Activated naive CD4-positive, alpha-beta T cell treated with anti-CD3 and anti-CD28 coated beads for 36 hours (primary cell): ENCODE data around the gene CUBN. TPM values are rescaled to one million over a fixed set of nuclear protein-coding genes. Genes with fewer than 3 reads are reported as not detected.

Experiments used
- CTCF ChIA-PET: fragments of 350-600 bp; sonication (Branson Sonifier 250); formaldehyde crosslinking; loops from one replicate; lab custom pipeline; 2021; ENCODE audit warnings: antibody characterized with exemption; lab: Charles Lee
- DNase-seq: peaks from one replicate; pipeline ENCODE4 v3.0.0-alpha.2; 2020
- H3K27ac Mint-ChIP-seq: one replicate; pipeline ENCODE4 v1.8.0; 2021; ENCODE audit warnings: mild to moderate bottlenecking, mixed read lengths
- H3K27me3 Mint-ChIP-seq: one replicate; pipeline ENCODE4 v1.8.0; 2021; ENCODE audit warnings: low read depth, mixed read lengths
- H3K36me3 Mint-ChIP-seq: one replicate; pipeline ENCODE4 v1.8.0; 2021; ENCODE audit warnings: low read depth, mixed read lengths
- H3K4me1 Mint-ChIP-seq: one replicate; pipeline ENCODE4 v1.8.0; 2021; ENCODE audit warnings: low read depth, mixed read lengths
- H3K4me3 Mint-ChIP-seq: one replicate; pipeline ENCODE4 v1.8.0; 2021; ENCODE audit warnings: mild to moderate bottlenecking, moderate library complexity, mixed read lengths
- H3K9me3 Mint-ChIP-seq: one replicate; pipeline ENCODE4 v1.8.0; 2021; ENCODE audit warnings: mixed read lengths
- intact Hi-C: fragments of 100-400 bp; cut with micrococcal nuclease; formaldehyde crosslinking; loops from one replicate; pipeline ENCODE4 v1.15.1; 2023
- total RNA-seq, 2 experiments: library from RNA; stranded (reverse); gene quantifications; one replicate each; pipeline ENCODE4 v1.2.3, GENCODE V29; 2021

The CUBN gene
- total RNA-seq, 2 experiments from 2014 or later, result 0.37 to 0.41 TPM

DNA sequence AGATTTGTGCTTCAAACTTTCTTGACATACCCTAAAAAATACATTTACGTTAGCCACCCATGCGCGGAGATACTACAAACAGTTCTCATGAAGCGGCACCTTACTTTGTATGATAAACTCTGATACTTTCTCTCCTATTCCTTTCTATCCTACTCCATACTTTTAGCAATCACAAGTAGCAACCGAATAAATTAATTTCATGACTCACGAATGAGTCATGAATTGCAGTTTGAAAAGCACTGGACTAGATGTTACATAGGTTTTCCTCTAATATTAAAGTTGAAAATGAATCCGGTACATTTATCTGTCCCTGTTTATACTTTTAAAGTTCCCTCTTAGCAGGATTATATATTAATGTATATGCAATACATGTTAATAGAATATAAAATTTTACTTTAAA lies 67.6 kb downstream of the CUBN start:
- intact Hi-C loops, result no loop called here

DNA sequence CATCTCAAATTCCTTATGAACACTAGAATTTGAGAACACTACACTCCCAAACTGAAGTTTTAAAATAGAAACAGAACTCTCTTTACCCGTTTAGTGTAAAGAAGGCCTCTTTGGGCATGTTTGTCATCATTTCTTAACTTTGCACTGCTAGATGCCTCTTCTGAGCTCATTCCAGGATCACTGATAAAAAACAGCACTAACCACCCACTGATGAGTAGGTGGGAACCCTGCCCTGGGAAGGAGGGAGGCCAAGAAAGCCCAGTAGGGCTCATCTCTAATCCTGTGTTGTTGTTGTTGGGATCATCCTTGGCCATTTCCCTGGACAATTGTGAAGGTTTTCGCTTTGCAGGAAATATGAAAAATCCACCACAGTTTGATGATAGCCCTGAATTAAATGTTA lies 68.2 kb downstream of the CUBN start:
- no peak overlapping the region for H3K4me3 Mint-ChIP-seq
- CTCF ChIA-PET, result interaction anchor here (0.6 kb wide), 1 partner anchor 91 kb away, joined by 4 read pairs; no protein-coding TSS in a partner anchor
- no peak for DNase-seq
- no peaks in the 10 kb centered on the region for H3K9me3 Mint-ChIP-seq
- intact Hi-C loops, result loop anchor here (2.0 kb wide), 1 partner anchor 31 kb away; no protein-coding TSS in a partner anchor
- H3K27ac Mint-ChIP-seq, result no peak overlapping the region
- H3K36me3 Mint-ChIP-seq, result peaks cover 2% of the 10 kb centered on the region
- no peaks in the 10 kb centered on the region for H3K27me3 Mint-ChIP-seq
- peaks cover 37% of the 10 kb centered on the region for H3K4me1 Mint-ChIP-seq

More for the DNA sequence above, 67.6 kb downstream of the CUBN start:
- no peaks in the 10 kb centered on the region for H3K27me3 Mint-ChIP-seq
- H3K4me3 Mint-ChIP-seq, result no peak overlapping the region
- peaks cover 1% of the 10 kb centered on the region for H3K36me3 Mint-ChIP-seq
- H3K27ac Mint-ChIP-seq, result no peak overlapping the region
- no peaks in the 10 kb centered on the region for H3K9me3 Mint-ChIP-seq
- H3K4me1 Mint-ChIP-seq, result peaks cover 43% of the 10 kb centered on the region
- DNase-seq, result no peak
- CTCF ChIA-PET, result no interaction called here

DNA sequence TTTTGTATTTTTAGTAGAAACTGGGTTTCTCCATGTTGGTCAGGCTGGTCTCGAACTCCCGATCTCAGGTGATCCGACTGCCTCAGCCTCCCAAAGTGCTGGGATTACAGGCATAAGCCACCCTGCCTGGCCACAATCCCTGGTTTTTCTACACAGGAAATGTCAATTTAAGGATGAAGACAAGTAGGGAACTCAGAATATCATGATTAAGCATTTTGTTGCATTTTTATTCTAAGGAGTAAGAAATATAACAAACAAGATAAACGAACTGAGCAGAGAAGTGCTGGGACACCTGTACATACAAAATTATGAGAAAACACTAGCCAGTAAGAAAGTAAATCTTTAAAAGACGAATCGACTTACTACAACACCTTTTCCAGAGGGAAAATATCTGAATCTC lies 69.3 kb downstream of the CUBN start:
- intact Hi-C loops, result loop anchor here (2.0 kb wide), 1 partner anchor 29 kb away; no protein-coding TSS in a partner anchor
- peaks cover 2% of the 10 kb centered on the region for H3K36me3 Mint-ChIP-seq
- peaks cover 34% of the 10 kb centered on the region for H3K4me1 Mint-ChIP-seq
- CTCF ChIA-PET, result no interaction called here
- H3K27ac Mint-ChIP-seq, result no peak overlapping the region
- no peak overlapping the region for H3K4me3 Mint-ChIP-seq
- no peaks in the 10 kb centered on the region for H3K27me3 Mint-ChIP-seq
- H3K9me3 Mint-ChIP-seq, result no peaks in the 10 kb centered on the region
- no peak for DNase-seq

DNA sequence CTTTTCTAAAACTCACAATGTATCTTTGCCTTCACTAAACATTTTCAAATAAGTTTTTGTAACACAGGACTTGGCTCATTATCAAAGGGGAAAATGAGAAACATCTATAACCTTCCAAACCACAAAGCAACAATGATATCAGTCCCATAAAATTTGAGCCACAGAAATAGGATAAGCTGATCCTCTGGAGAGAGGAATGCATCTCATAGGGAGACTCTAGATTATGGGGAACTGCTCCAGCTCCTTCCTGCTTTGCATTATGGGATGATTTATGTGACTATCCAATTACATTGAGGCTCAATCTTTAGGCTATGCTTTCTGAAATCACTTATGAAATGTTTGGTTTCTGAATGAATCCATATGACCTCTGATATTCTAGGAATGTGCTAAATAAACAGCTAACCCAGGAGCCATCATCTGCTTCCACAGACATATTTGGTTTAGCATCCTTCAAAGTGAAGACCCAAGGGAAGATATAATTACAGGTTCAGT lies 70.4 kb downstream of the CUBN start:
- peaks cover 34% of the 10 kb centered on the region for H3K4me1 Mint-ChIP-seq
- CTCF ChIA-PET, result no interaction called here
- intact Hi-C loops, result no loop called here
- no peaks in the 10 kb centered on the region for H3K9me3 Mint-ChIP-seq
- no peak overlapping the region for H3K4me3 Mint-ChIP-seq
- H3K27ac Mint-ChIP-seq, result no peak overlapping the region
- peaks cover 2% of the 10 kb centered on the region for H3K36me3 Mint-ChIP-seq
- no peaks in the 10 kb centered on the region for H3K27me3 Mint-ChIP-seq
- no peak for DNase-seq

DNA sequence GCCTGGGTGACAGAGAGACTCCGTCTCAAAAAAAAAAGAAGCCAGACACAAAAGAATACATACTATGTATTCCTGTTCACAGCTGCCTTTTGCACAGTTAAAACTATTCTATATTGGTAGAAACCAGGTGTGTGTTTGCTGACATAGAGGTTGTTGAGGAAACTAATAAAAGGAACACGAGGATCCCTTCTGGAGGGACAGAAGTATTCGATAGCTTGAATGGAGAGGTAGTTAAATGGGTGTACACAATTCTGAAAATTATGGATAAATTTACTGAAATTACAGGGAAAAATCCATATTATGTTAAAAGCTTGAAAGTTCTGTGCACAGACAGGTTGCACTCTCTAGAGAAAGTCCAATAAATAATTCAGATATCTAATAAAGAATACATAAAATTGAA lies 71.5 kb downstream of the CUBN start:
- no peaks in the 10 kb centered on the region for H3K9me3 Mint-ChIP-seq
- CTCF ChIA-PET, result interaction anchor here (0.6 kb wide), 1 partner anchor 21 kb away, joined by 3 read pairs; no protein-coding TSS in a partner anchor
- no peak overlapping the region for H3K4me3 Mint-ChIP-seq
- DNase-seq, result no peak
- H3K27ac Mint-ChIP-seq, result no peak overlapping the region
- intact Hi-C loops, result no loop called here
- peaks cover 31% of the 10 kb centered on the region for H3K4me1 Mint-ChIP-seq
- peaks cover 2% of the 10 kb centered on the region for H3K36me3 Mint-ChIP-seq
- no peaks in the 10 kb centered on the region for H3K27me3 Mint-ChIP-seq

DNA sequence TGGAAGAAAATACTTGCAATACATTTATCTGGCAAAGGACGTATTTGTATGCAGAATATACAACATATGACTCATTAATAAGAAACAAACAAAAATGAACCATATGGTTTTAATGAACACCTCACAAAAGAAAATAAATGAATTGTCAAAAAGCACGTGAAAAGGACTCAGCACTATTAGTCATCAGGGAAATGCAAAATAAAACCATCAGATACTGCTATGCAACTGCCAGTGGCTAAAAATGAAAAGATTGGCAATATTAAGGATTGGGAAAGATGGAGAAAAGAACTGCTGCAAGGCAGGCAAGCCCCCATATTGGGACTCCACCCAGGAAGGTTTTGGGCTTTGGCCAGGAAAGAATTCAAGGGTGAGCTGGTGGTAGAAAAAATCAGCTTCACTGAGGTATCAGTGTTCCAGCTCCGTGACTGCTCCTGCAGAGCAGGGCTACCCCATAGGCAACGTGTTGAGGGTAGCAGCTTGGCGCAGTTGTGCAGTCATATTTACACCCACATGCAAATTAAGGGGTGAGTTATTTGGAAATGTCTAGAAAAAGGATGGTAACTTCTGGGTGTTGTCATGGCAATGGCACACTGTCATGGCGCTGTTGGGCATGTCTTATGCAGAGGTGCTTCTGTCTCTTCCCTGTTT lies 72.7 kb downstream of the CUBN start:
- DNase-seq, result no peak
- intact Hi-C loops, result no loop called here
- H3K27ac Mint-ChIP-seq, result no peak overlapping the region
- peaks cover 20% of the 10 kb centered on the region for H3K4me1 Mint-ChIP-seq
- H3K27me3 Mint-ChIP-seq, result no peaks in the 10 kb centered on the region
- no peak overlapping the region for H3K4me3 Mint-ChIP-seq
- peaks cover 2% of the 10 kb centered on the region for H3K9me3 Mint-ChIP-seq
- peaks cover 5% of the 10 kb centered on the region for H3K36me3 Mint-ChIP-seq
- CTCF ChIA-PET, result no interaction called here

DNA sequence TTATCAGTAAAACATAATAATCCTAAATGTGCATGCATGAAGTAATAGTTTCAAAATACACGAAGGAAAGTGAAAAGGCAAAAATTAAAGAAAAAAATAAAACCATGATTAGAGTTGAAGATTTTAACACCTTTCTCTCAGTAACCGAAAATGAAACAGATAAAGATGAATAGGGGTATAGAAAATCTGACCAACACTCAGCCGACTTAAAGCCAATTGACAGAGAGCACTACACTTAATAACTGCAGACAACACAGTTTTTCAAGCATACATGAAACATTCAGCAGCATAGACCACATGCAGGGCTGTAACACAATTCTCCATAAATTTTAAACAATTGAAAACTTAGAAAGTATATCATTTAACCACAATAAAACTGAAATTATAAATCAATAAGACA lies 76.1 kb downstream of the CUBN start:
- CTCF ChIA-PET, result interaction anchor here (0.6 kb wide), 1 partner anchor 10 kb away, joined by 4 read pairs; no protein-coding TSS in a partner anchor
- no peak for DNase-seq
- H3K27ac Mint-ChIP-seq, result no peak overlapping the region
- no peak overlapping the region for H3K4me3 Mint-ChIP-seq
- peaks cover 2% of the 10 kb centered on the region for H3K4me1 Mint-ChIP-seq
- peaks cover 6% of the 10 kb centered on the region for H3K9me3 Mint-ChIP-seq
- peaks cover 16% of the 10 kb centered on the region for H3K36me3 Mint-ChIP-seq
- intact Hi-C loops, result no loop called here
- H3K27me3 Mint-ChIP-seq, result no peaks in the 10 kb centered on the region

DNA sequence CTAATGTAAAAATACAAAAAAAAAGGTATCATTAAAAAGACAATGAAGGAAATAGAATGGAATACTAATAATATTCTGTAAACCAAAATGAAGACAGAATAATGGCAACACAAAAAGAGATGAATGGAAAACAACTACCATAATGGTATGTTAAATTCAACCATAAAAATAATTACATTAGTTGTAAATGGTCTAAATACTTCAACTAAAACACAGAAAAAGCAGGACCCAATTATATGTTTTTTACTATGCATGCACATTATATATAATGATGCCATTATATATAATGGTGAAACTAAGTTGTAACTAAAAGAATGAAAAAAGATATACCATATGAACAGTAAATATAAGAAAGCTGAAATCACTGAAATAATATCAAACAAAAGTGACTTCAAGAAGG lies 76.5 kb downstream of the CUBN start:
- peaks cover 16% of the 10 kb centered on the region for H3K36me3 Mint-ChIP-seq
- intact Hi-C loops, result no loop called here
- no peaks in the 10 kb centered on the region for H3K27me3 Mint-ChIP-seq
- no peak overlapping the region for H3K27ac Mint-ChIP-seq
- H3K4me3 Mint-ChIP-seq, result no peak overlapping the region
- H3K4me1 Mint-ChIP-seq, result peaks cover 2% of the 10 kb centered on the region
- CTCF ChIA-PET, result no interaction called here
- H3K9me3 Mint-ChIP-seq, result peaks cover 6% of the 10 kb centered on the region
- no peak for DNase-seq

DNA sequence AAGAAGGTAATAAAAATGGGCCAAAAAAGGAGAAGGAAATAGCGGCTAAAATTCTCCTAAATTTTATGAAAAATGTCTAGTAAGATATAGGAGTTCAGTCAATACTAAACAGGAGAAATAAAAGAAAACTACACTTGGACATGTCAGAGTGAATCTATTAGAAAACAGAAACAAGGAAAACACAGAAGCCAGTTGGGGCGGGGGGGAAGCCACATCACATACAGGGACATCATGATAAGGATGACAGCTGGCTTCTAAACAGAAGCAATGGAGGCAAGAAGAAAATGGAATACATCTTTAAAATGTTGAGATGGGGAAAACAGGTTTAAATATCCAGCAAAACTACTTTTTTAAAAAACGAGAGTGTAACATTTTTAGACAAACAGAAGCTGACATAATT lies 77.8 kb downstream of the CUBN start:
- no peak overlapping the region for H3K27ac Mint-ChIP-seq
- H3K27me3 Mint-ChIP-seq, result no peaks in the 10 kb centered on the region

DNA sequence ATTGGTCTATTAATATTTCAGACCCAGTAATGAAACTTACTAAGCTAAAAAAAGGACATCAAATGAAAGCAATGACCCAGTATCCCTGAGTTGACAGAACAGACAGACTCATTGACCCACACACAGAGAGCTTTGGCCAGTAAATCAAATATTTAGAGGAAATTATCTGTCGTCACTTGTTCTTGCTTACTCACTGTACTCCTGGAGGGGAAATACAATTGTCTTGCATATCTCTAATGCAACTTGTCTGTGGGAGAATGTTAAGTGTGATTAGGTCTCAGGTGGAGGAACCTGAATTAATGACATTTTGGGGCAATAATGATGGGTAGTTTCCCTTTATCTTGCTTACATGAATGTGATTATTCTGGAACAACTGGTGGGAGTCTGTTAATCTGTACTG lies 80.4 kb downstream of the CUBN start:
- no peak overlapping the region for H3K4me3 Mint-ChIP-seq
- H3K4me1 Mint-ChIP-seq, result peaks cover 2% of the 10 kb centered on the region
- peaks cover 6% of the 10 kb centered on the region for H3K9me3 Mint-ChIP-seq
- CTCF ChIA-PET, result no interaction called here
- H3K27me3 Mint-ChIP-seq, result no peaks in the 10 kb centered on the region
- intact Hi-C loops, result no loop called here
- no peak overlapping the region for H3K27ac Mint-ChIP-seq
- H3K36me3 Mint-ChIP-seq, result peaks cover 15% of the 10 kb centered on the region
- DNase-seq, result no peak

More for the DNA sequence above, 77.8 kb downstream of the CUBN start:
- Mint-ChIP-seq H3K4me1 (peaks cover 2% of the 10 kb centered on the region), H3K4me3 (no peak overlapping the region), H3K9me3 (peaks cover 6% of the 10 kb centered on the region), H3K36me3 (peaks cover 16% of the 10 kb centered on the region)
- intact Hi-C loops, result no loop called here
- DNase-seq, result no peak
- CTCF ChIA-PET, result no interaction called here

DNA sequence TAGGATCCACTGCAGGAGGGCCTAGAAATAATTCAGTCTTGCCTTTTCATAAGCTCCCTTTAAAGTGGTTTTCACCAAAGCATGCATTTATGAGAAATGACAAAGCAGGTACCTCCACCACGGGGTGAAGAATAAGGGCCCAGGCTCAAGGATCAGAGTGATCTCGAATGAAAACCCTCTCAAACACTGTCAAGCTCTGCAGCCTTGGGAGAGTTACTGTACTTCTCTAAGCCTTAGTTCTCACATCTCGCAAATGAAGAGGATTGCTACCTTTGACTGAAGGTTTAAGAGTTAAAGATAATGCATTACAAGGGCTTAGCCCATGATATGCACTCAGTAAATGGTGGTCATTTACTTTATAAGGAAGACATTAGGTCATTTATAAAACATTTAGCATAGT lies 81.7 kb downstream of the CUBN start:
- no peak for DNase-seq
- Mint-ChIP-seq H3K9me3 (peaks cover 6% of the 10 kb centered on the region), H3K4me1 (peaks cover 2% of the 10 kb centered on the region), H3K27me3 (no peaks in the 10 kb centered on the region), H3K4me3 (no peak overlapping the region), H3K27ac (no peak overlapping the region), H3K36me3 (peaks cover 15% of the 10 kb centered on the region)
- CTCF ChIA-PET, result no interaction called here
- intact Hi-C loops, result no loop called here

DNA sequence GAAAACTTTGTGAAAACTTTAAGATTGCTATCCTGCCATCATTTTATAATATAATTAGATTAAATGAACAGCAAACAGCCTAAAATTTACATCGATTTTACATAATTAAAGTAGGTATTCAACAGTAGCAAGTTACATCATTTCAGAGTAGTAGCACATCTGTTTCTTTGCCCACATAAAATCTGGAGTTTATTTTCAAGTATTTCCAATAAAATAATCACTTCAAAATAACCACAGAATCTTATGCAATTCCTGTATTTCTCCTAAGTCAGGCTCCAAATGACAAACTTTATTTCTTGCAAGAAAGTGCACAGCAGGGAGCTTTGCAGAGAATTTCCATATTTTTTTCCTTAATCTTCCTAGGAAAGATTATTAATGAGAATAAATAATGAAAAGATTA lies 82.6 kb downstream of the CUBN start:
- peaks cover 2% of the 10 kb centered on the region for H3K4me1 Mint-ChIP-seq
- H3K4me3 Mint-ChIP-seq, result no peak overlapping the region
- intact Hi-C loops, result no loop called here
- CTCF ChIA-PET, result no interaction called here
- H3K9me3 Mint-ChIP-seq, result peaks cover 5% of the 10 kb centered on the region
- DNase-seq, result no peak
- H3K27me3 Mint-ChIP-seq, result no peaks in the 10 kb centered on the region
- H3K27ac Mint-ChIP-seq, result no peak overlapping the region
- peaks cover 13% of the 10 kb centered on the region for H3K36me3 Mint-ChIP-seq

DNA sequence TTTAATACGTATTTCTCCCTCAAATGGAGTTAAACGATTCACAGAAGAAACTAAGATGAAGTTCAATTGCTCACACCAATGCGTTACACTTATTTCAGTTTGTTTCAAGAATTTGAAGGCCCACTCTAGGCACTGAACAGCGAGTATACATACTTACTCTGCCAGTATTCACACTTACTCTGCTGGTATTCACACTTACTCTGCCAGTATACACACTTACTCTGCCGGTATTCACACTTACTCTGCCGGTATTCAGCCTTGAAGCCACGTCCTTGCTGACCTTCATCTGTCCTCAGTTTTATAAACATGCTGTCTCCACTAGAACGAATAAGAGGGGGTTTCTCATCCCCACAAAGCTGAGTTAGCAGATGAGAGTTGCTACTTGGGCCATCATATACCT lies 86.0 kb downstream of the CUBN start:
- no peaks in the 10 kb centered on the region for H3K9me3 Mint-ChIP-seq
- no peak overlapping the region for H3K4me3 Mint-ChIP-seq
- H3K27ac Mint-ChIP-seq, result no peak overlapping the region
- CTCF ChIA-PET, result no interaction called here
- H3K4me1 Mint-ChIP-seq, result peaks cover 2% of the 10 kb centered on the region
- no peak for DNase-seq
- no peaks in the 10 kb centered on the region for H3K27me3 Mint-ChIP-seq
- intact Hi-C loops, result no loop called here
- peaks cover 6% of the 10 kb centered on the region for H3K36me3 Mint-ChIP-seq
